SK-N-DZ (cell line): ENCODE data around the gene INPP5E.

ENCODE experiments used
- DNase-seq: peaks from one replicate; pipeline ENCODE4 v3.0.0-alpha.2; 2015; ENCODE audit warnings: low spot score

Gene INPP5E

DNA sequence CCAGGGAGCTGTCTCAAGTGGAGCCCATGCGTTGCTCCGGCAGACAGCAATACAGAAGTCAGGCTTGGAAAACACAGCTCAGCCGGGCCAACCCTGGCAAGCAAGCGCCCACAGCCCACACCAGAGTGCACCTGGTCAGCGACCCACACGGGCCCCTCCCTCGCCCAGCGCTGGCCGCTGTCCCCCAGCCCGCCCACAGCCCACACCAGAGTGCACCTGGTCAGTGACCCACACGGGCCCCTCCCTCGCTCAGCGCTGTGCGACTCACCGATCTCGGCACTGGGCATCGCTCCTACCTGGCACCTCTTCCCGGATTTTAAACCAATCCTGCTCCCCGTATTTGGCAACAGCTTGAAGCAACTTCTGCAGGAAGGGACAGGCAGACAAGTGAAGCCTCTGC, 52.4 kb downstream of the INPP5E start:
- DNase-seq: no peak

DNA sequence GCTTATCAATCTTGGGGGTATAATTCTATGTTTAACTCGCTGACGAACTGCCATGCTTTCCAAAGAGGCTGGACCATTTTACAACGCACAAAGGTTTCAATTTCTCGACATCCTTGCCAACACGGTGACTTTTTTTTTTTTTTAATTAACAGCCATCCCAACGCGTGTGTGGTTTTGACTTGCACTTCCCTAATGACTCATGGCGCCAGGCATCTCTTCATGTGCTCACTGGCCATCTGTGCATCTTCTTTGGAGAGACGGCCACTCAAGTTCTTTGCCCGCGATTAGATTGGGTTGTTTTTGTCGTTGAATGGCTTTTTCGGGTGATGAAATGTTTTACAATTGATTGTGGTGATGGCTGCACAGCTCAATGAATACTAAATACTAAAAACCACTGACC, 53.6 kb downstream of the INPP5E start:
- DNase-seq: no peak

DNA sequence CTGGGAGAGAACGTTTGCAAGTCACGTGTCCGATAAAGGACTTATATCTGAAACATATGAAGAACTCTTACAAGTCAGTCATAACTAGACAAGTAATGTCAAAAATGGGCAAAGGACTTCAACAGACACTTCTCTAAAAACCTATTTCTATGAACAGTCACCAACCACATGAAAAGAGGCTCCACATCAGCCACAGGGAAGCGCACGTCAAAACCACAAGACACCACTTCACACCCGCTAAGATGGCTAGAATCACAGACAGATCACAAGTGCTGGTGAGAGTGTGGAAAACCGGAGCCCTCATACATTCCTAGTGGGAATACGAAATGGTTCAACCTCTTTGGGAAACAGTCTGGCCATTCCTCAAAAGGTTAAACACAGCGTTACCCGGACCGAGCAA, 54.6 kb downstream of the INPP5E start:
- no peak for DNase-seq

DNA sequence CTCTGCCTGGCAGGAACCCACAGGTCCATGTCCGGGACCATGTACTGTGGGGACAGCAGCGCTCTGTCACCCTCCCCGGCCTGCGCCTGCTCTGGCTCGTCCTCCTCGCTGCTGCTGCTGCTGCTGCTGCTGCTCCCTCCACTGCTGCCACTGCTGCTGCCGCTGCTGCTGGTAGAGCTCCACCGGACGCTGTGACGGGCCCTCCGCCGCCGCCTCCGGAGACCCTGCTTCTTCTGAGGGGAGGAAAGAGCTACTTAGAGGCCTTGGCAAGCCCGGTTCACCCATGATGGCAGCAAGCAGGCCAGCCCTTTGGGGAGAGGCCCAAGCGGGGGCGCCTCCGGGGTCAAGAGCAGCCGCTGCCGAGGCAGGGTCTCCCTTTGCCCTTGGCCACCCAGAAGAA, 56.2 kb downstream of the INPP5E start:
- no peak for DNase-seq

DNA sequence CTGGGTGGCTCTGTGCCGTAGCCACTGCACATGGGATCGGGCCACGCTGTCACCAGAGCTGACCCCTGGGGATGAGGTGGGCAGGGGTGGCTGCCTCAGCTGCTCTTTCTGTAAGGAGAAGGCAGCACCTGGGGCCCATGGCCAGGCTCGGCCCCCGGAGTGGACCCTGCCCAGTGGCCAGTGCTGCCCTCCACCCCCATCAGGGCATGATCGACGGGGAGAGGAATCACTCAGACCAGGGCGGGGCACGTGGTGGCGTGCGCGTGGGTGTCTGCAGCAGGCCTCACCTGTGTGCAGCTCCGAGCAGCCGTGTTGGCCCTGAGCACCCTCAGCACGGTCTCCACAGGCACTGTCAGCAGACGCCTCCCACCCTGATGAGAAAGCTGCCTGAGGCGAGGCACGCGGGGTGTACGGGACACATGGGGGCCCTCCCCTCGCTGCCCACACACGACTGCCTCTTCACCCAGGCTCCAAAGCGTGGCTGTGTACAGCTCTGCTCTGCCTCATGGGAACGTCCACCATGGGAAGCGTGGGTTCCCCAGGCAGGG, 57.6 kb downstream of the INPP5E start:
- DNase-seq: no peak

DNA sequence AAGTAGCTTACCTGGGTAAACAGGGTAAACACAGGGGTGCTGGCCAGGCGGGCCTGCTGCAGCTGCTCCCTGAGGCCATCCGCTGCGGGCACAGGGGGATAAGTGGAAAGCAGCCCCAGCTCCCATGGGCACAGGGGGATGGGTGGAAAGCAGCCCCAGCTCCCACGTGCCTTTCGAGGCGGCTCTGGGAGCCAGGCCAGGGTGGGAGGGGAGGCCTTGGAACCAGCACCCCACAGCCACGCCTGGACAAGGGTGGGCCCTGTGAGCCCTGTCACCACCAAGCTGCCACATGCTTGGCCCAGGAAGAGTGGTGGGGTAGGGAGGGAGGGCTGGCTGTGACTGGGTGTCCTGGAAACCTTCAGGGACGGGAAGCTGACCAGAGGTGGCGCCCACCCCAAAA, 58.3 kb downstream of the INPP5E start:
- DNase-seq: no peak

DNA sequence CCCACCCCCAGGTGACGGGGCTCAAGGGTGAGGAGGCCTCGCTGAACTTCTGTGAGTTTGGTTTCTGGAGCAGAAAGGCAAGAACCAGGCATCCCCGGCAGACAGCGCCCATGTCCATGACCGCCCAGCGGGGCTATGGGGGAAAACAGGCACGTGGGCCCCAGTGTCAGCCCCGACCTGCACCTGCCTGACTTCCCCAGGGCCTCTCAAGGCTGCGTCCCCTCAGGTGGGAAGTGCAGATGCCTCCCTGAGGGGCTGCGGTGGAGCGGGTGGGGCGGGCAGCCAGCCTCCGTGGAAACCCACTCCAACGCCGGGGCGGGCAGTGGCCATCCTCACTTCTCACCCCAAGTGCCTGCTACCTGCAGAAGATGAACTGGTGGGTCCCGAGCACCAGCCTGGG, 59.3 kb downstream of the INPP5E start:
- no peak for DNase-seq

DNA sequence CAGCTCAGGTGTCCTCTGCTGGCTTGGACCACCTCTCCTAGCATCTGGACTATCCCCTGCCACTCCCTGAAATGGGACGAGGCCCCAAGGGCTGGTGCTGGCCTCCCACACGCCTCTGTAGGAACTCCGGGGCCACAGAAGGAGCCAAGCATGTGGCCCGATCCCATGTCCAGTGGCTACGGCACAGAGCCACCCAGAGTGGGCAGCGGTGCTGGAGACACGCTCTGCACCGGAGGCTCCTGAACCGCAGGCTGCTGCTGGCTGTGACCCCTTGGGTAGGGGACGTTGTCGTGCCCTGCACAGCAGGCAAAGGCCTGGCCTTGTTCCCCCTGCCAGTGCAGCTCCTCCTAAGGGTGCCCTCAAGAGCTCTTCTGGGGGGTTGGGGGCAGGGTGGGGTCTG, 59.8 kb downstream of the INPP5E start:
- no peak for DNase-seq

DNA sequence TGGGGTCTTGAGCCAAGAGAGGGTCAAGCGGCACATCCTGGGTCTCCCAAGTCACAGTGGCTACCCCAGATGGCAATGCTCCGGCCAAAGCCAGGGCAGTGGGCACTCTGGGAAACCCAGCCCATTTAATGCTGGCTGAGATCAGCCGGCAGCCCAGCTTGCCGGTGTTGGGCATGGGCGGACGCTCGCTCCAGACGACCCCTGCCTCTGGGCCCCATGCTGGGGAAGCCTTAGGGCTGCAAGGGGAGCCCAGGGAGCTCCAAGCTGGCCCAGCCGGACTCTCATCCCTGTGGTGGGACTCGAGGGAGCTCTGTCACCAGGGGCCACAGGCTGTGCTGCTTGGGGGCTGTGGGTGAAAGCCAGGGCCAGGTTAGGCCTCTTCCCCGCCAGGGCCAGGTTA, 60.2 kb downstream of the INPP5E start:
- no peak for DNase-seq

DNA sequence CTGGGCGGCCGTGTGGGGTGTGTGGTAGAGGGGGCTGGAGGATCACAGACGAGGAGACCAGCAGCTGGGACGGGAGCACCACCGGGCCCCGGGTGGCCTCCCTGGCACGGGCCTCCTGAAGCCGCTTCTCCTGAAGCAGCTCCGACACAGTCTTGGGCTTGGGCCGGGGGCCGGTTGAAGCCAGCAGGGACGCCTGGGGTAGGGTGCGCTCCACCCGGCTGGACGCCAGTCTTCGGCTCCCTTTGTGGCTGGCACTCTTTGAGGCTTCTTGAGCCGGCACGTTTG, 60.7 kb downstream of the INPP5E start:
- no peak for DNase-seq
